Measurements from ENCODE around the gene IL15RA.

- TF ChIP-seq POLR2A (IDR thresholded peaks at IDR 0.05): no peak
- no peak for TF ChIP-seq POLR2AphosphoS5 (IDR thresholded peaks at IDR 0.05)
These were observed 22.3 kb upstream of the IL15RA start for GRCh38 chr10:5999440-6000165.
